ENCODE measurements around the gene ZNHIT6. TPM values are rescaled to one million over a fixed set of nuclear protein-coding genes. Genes with fewer than 3 reads are reported as not detected.

ZNHIT6 gene
- total and polyA plus RNA-seq, 2 of the 8 experiments (the other 6 are each of a cell fraction or from before 2014, with no cell fraction given), result 5.9 to 17.2 TPM

GRCh38 chr1:85638412-85638811, 69.8 kb downstream of the ZNHIT6 start:
- Histone ChIP-seq H3K79me1 (ENCODE audit: low read depth, low read length) (no peaks in the 10 kb centered on the region), H2BK15ac (ENCODE audit: low read length) (no peak overlapping the region), H3K4me1 (replicated peaks in 1 of 4; ENCODE audit: control insufficient read depth in 3 of 4, insufficient read depth in 4 of 4, low read length in 3 of 4) (no peaks in the 10 kb centered on the region), H3K9ac (replicated peaks in 1 of 4; ENCODE audit: extremely low read depth in 1 of 4, low read depth in 3 of 4, low read length in 3 of 4) (no peak overlapping the region), H3K36me3 (ENCODE audit: control insufficient read depth in 2 of 4, insufficient read depth in 4 of 4, low read length in 3 of 4) (peaks cover 0 to 2% (median under 1%) of the 10 kb centered on the region in 4 experiments; a peak in 2 of 8 replicates), H2BK12ac (ENCODE audit: low read depth, low read length) (no peak overlapping the region), H3K9me3 (ENCODE audit: insufficient read depth in 2 of 2, low read depth in 1 of 2, low read length in 1 of 2) (peaks cover 0 to 9% of the 10 kb centered on the region in 2 experiments; a peak in 2 of 4 replicates), H3K27me3 (replicated peaks in 1 of 4; ENCODE audit: control insufficient read depth in 3 of 4, extremely low read depth in 1 of 4, insufficient read depth in 3 of 4, low read length in 3 of 4) (no peaks in the 10 kb centered on the region), H3K18ac (ENCODE audit: extremely low read depth, low read length) (no peak overlapping the region), H3K4ac (replicated peaks; ENCODE audit: insufficient read length, low read depth, low read length) (no peak overlapping the region), H3K4me3 (ENCODE audit: extremely low read depth in 1 of 4, insufficient read depth in 2 of 4, low read depth in 3 of 4, low read length in 4 of 4) (no peak overlapping the region), H3K56ac (replicated peaks; ENCODE audit: insufficient read length, low read depth, low read length) (no peak overlapping the region), H3K27ac (ENCODE audit: low read depth, low read length) (no peak overlapping the region), H4K91ac (replicated peaks; ENCODE audit: insufficient read length, low read length) (no peak overlapping the region), H2AK5ac (ENCODE audit: low read depth, low read length) (no peak overlapping the region), H3K79me2 (ENCODE audit: control insufficient read depth in 1 of 2, insufficient read depth in 2 of 2, low read length in 2 of 2) (no peaks in the 10 kb centered on the region), H4K8ac (ENCODE audit: extremely low read depth, insufficient read depth, low read length) (no peak overlapping the region), H2AFZ (ENCODE audit: low read length) (no peak overlapping the region), H3K14ac (ENCODE audit: insufficient read length) (no peak overlapping the region), H4K5ac (ENCODE audit: insufficient read length, low read depth, low read length) (no peak overlapping the region), H3K4me2 (ENCODE audit: insufficient read depth in 1 of 2, low read depth in 2 of 2, low read length in 2 of 2) (no peak overlapping the region), H2BK120ac (replicated peaks; ENCODE audit: low read depth, low read length) (no peak overlapping the region), H2BK20ac (ENCODE audit: low read length) (no peak overlapping the region), H2BK5ac (ENCODE audit: low read depth, low read length) (no peak overlapping the region), H3K23ac (ENCODE audit: insufficient read length) (no peak overlapping the region), H3K23me2 (ENCODE audit: low read depth, low read length) (no peaks in the 10 kb centered on the region), H4K20me1 (replicated peaks in 1 of 2; ENCODE audit: control insufficient read depth in 1 of 2, insufficient read depth in 2 of 2, low read length in 2 of 2) (no peaks in the 10 kb centered on the region)
- DNase-seq (ENCODE audit: low read depth in 1 of 2, low spot score in 2 of 2), result no peak
- WGBS, 2 experiments (ENCODE audit: extremely low coverage in 1 of 2, insufficient coverage in 1 of 2, insufficient read length in 1 of 2, insufficient replicate concordance in 2 of 2, low coverage in 1 of 2, low lambda C conversion rate in 2 of 2, missing lambda C conversion rate in 1 of 2), result 100% methylated on average over 1 of the region's 1 CpG; no CpG with 5 or more reads in 1 of the 2 experiments
- ChIA-PET CTCF (ENCODE audit: partially characterized antibody) (no interaction called here), POLR2A (ENCODE audit: partially characterized antibody) (interaction anchor here (1.3 kb wide), 1 partner anchor 58 kb away, joined by 4 read pairs; the partner anchor contains the start of gene CCN1)
- no peak for FAIRE-seq
- no peak for TF ChIP-seq TEAD4 (IDR thresholded peaks at IDR 0.05; ENCODE audit: low read depth, low read length)
- no peak for TF ChIP-seq EGR1 (IDR thresholded peaks at IDR 0.05; ENCODE audit: borderline replicate concordance, low read depth, low read length)
- no peak for TF ChIP-seq SIX5 (IDR thresholded peaks at IDR 0.05; ENCODE audit: low read depth, low read length)
- TF ChIP-seq RAD21 (IDR thresholded peaks at IDR 0.05 in 1 of 2, conservative IDR thresholded peaks at IDR 0.05 in 1 of 2; ENCODE audit: low read depth in 2 of 2, low read length in 2 of 2), result no peak
- no peak for TF ChIP-seq SRF (IDR thresholded peaks at IDR 0.05; ENCODE audit: low read depth, low read length)
- TF ChIP-seq KDM5A (IDR thresholded peaks at IDR 0.05; ENCODE audit: low read length), result no peak
- TF ChIP-seq BCL11A (IDR thresholded peaks at IDR 0.05; ENCODE audit: low read depth in 2 of 2, low read length in 2 of 2), result no peak
- no peak for TF ChIP-seq RFX5 (IDR thresholded peaks at IDR 0.05; ENCODE audit: borderline replicate concordance, low read depth, low read length)
- TF ChIP-seq SAP30 (IDR thresholded peaks at IDR 0.05; ENCODE audit: insufficient read depth, insufficient replicate concordance, low read length), result no peak
- no peak for TF ChIP-seq CTBP2 (IDR thresholded peaks at IDR 0.05; ENCODE audit: borderline replicate concordance, insufficient read depth, insufficient read length, low read length)
- no peak for TF ChIP-seq NRF1 (IDR thresholded peaks at IDR 0.05; ENCODE audit: low read depth, low read length)
- no peak for TF ChIP-seq JUND (IDR thresholded peaks at IDR 0.05; ENCODE audit: low read length)
- no peak for TF ChIP-seq CHD1 (IDR thresholded peaks at IDR 0.05; ENCODE audit: low read depth, low read length)
- TF ChIP-seq RXRA (IDR thresholded peaks at IDR 0.05; ENCODE audit: insufficient read depth, low read depth, low read length), result no peak
- no peak for TF ChIP-seq JUN (IDR thresholded peaks at IDR 0.05; ENCODE audit: low read depth, low read length)
